HG02852 (cell line): Measurements from ENCODE around the gene ARHGAP21.

Source experiments
- ATAC-seq: cut with Tn5 transposase; IDR thresholded peaks from one replicate; pipeline ENCODE4 v1.9.1; 2021; ENCODE audit warnings: mild to moderate bottlenecking, moderate library complexity; ENCODE audit not compliant: unreplicated experiment

ARHGAP21 gene

DNA sequence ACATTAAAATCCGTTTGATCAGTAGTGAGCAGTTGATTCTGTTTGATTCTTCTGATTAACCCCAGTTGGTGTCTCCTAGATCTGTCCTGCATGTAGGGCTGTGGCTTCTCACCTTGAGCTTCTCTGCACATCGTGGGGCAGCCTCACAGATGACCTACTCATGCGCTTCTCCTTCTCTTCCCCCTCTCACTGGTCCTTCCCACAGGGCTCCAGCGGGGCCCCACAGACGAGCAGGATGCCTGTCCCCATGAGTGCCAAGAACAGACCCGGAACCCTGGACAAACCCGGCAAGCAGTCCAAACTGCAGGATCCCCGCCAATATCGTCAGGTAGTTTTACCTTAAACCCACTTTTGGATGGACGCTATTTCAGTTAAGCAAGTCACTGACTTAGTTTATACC lies 178.9 kb downstream of the ARHGAP21 start:
- no peak for ATAC-seq

- ATAC-seq = no peak
Observed at GRCh38 chr10:24542314-24543270, 181.1 kb downstream of the ARHGAP21 start.

DNA sequence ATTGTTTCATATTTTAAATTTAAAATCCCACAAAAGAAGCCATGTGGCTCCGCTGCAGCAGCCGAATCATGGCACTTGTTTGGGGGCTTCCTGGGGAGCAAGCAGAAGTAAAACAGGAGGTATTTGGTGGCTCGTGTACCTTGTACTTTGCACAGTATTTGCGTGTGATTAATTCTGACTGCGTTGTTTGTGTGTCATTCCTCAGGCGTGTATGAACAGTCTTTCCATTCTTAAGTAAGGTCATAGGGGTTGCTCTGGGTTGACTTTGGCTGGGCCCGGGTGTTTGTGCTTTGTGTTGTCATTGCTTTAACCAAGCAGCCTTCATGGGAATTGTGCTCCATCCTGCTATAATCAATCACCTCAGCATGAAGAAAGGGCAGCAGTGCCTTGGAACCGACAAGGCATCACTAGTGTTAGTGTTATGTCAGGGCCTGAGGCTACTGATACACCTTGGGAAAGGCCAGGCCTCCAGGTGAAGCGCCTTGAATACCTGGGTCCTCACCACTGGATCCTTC lies 182.4 kb downstream of the ARHGAP21 start:
- no peak for ATAC-seq

DNA sequence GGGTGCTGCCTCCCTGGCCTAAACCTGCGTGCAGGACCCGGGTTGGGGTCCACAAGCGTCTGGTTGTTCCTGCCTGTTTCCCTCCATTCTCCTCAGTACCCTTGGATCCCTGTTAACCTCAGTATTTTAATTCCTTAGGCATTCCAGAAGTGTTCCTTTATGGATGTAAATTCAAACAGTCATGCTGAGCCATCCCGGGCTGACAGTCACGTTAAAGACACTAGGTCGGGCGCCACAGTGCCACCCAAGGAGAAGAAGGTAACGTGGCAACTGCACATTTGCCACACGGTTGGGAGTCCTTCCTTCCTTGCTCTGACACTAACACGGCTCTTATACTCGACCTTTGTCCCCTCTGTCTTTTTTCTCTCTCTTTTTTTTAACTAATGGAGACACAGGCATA lies 187.1 kb downstream of the ARHGAP21 start:
- no peak for ATAC-seq

- no peak for ATAC-seq
Observed at GRCh38 chr10:24533981-24534380, 189.7 kb downstream of the ARHGAP21 start.
